Right lobe of liver (tissue), 6 donors: ENCODE data around the gene RIPK4. TPM values are rescaled to one million over a fixed set of nuclear protein-coding genes. Genes with fewer than 3 reads are reported as not detected.

Source experiments
- ATAC-seq, 4 donors: fragments of 200-7000 bp; cut with Tn5 transposase; one replicate each; pipeline ENCODE4 v1.9.1; 2020; ENCODE audit warnings: mild to moderate bottlenecking in 4 of 4, moderate library complexity in 4 of 4
- DNase-seq, 3 donors: peaks; one replicate each; pipeline ENCODE4 v3.0.0-alpha.2; 2020
- H3K27ac ChIP-seq, 3 donors: fragments of 200-600 bp; one replicate each; pipeline ENCODE4 v1.8.0; 2022
- H3K27me3 ChIP-seq, 2 donors: fragments of 200-600 bp; one replicate each; pipeline ENCODE4 v1.8.0; 2022
- H3K36me3 ChIP-seq, 4 donors: fragments of 200-600 bp; sonication (generic) in 1 of 4; one replicate each; pipeline versions ENCODE4 v1.5.1 to v1.8.0; 2017 to 2022; ENCODE audit warnings: control low read depth in 1 of 4
- H3K4me1 ChIP-seq, 4 donors: fragments of 200-600 bp; sonication (generic) in 1 of 4; one replicate each; pipeline versions ENCODE4 v1.5.1 to v1.8.0; 2017 to 2022; ENCODE audit warnings: control low read depth in 1 of 4
- H3K4me3 ChIP-seq, 3 donors: fragments of 200-600 bp; one replicate each; pipeline ENCODE4 v1.8.0; 2022
- H3K9me3 ChIP-seq, 4 donors: fragments of 200-600 bp; sonication (generic) in 1 of 4; one replicate each; pipeline versions ENCODE4 v1.5.1 to v1.8.0; 2017 to 2022; ENCODE audit warnings: control low read depth in 1 of 4
- CTCF ChIP-seq, 4 donors: fragments of 200-600 bp in 3 of 4; fragments of 450-650 bp in 1 of 4; IDR thresholded peaks; one replicate each; pipeline versions ENCODE4 v1.5.1 to v1.8.0; 2016 to 2022; ENCODE audit warnings: antibody characterized with exemption in 4 of 4, mild to moderate bottlenecking in 2 of 4
- POLR2A ChIP-seq: fragments of 450-650 bp; IDR thresholded peaks from one replicate; pipeline ENCODE4 v1.6.1; 2017; ENCODE audit warnings: antibody characterized with exemption, mild to moderate bottlenecking
- WGBS: methylation state at CpG from one replicate; pipeline ENCODE4 v1.1.6; 2018; ENCODE audit warnings: low coverage, low lambda C conversion rate; ENCODE audit not compliant: insufficient coverage; ENCODE audit errors: missing lambda C conversion rate; 5-methylcytosine and 5-hydroxymethylcytosine counted together
- intact Hi-C, 2 donors: fragments of 100-400 bp; cut with DNase I; formaldehyde crosslinking; loops; one replicate each; pipeline versions ENCODE4 v1.11.2 to v1.14.1; 2022
- long read RNA-seq: library from polyadenylated mRNA; unstranded; transcript quantifications from one replicate; pipeline ENCODE4 v2.0.0, GENCODE V29; 2019
- total RNA-seq, 6 experiments: library from RNA; depleted of rRNA in 2 of 6; stranded (reverse); fragments of >200 nt in 2 of 6; fragmentation: NEBNext Ultra II Directional in 3 of 6; extraction: Animal tissue kit (Norgen Biotek cat#: 25700) in 3 of 6; gene quantifications; one replicate each; pipeline versions ENCODE4 v1.1.0 to v1.2.4, GENCODE V29; 2016 to 2023
- donor health status: DM: no; HTN: yes; CAD: no.
- donor health status: DM: no; HTN: no; CAD: no.
- donor health status: DM: no; HTN: no; CAD: no.
- donor health status: DM: no; HTN: yes; CAD: no.
- donor health status: DM: no; HTN: yes; CAD: no.

The RIPK4 gene
- 10 to 100 TPM in 5 of 6 experiments, 1 to 10 TPM in 1; 6.7 to 18.7 (median 12.7) TPM for total RNA-seq
- long read RNA-seq, partial matches to known transcripts = 0 of 3 reads
- long read RNA-seq, other reads (novel, unspliced or antisense) = 2 of 3 reads

GRCh38 chr21:41766883-41767605, at the start of gene RIPK4:
RIPK4 (minus strand) TSS chr21:41767052; CDS start chr21:41767041, 11 bp downstream.
- Histone ChIP-seq H3K9me3 (no peaks in the 10 kb centered on the region), H3K4me3 (peak within 1 kb of the TSS; percentile 65 to 94 (median 84)), H3K27ac (peak within 1 kb of the TSS; percentile 93 to 96 (median 93)), H3K27me3 (no peaks in the 10 kb centered on the region), H3K4me1 (peaks cover 0 to 50% (median 19%) of the 10 kb centered on the region in 4 donors), H3K36me3 (no peaks in the 10 kb centered on the region)
- 4% methylated on average over 21 of the region's 53 CpGs for WGBS
- ATAC-seq (peak; percentile 68 to 84 (median 76)), DNase-seq (peak; percentile 88 to 92 (median 91))
- intact Hi-C loops = no loop called here
- TF ChIP-seq POLR2A (peak; percentile 94), CTCF (IDR thresholded peaks at IDR 0.05) (no peak)

GRCh38 chr21:41815652-41816582, 49.1 kb upstream of the RIPK4 start:
- Histone ChIP-seq H3K27ac (no peak overlapping the region), H3K4me1 (no peaks in the 10 kb centered on the region), H3K27me3 (no peaks in the 10 kb centered on the region), H3K4me3 (no peak overlapping the region), H3K36me3 (peaks cover 0 to 1% (median 0%) of the 10 kb centered on the region in 4 donors), H3K9me3 (no peaks in the 10 kb centered on the region)
- 88% methylated on average over 24 of the region's 50 CpGs for WGBS
- no peak for DNase-seq
- intact Hi-C loops = loop anchor here in 1 of 2 donors (5.0 kb wide), 1 partner anchor 301 kb away; no protein-coding TSS in a partner anchor
- ATAC-seq = peak in 1 of 4 donors; percentile 18
- TF ChIP-seq CTCF (IDR thresholded peaks at IDR 0.05) = no peak
- no peak for TF ChIP-seq POLR2A

GRCh38 chr21:41813226-41813625, 46.4 kb upstream of the RIPK4 start:
- H3K27ac ChIP-seq = no peak overlapping the region
- no peaks in the 10 kb centered on the region for H3K4me1 ChIP-seq
- intact Hi-C loops = no loop called here
- peaks cover 0 to 5% (median 0%) of the 10 kb centered on the region in 4 donors for H3K36me3 ChIP-seq
- no peak for ATAC-seq
- H3K9me3 ChIP-seq = no peaks in the 10 kb centered on the region
- no peak for DNase-seq
- no peak overlapping the region for H3K4me3 ChIP-seq
- WGBS = no CpG with 5 or more reads among the region's 11 CpGs
- H3K27me3 ChIP-seq = no peaks in the 10 kb centered on the region
- TF ChIP-seq CTCF (IDR thresholded peaks at IDR 0.05) = no peak
- no peak for TF ChIP-seq POLR2A

GRCh38 chr21:41812679-41813078, 45.8 kb upstream of the RIPK4 start:
- WGBS = 83% methylated on average over 2 of the region's 13 CpGs
- no peak for ATAC-seq
- Histone ChIP-seq H3K4me1 (no peaks in the 10 kb centered on the region), H3K4me3 (no peak overlapping the region), H3K36me3 (peaks cover 0 to 5% (median 0%) of the 10 kb centered on the region in 4 donors), H3K27ac (no peak overlapping the region), H3K9me3 (no peaks in the 10 kb centered on the region), H3K27me3 (no peaks in the 10 kb centered on the region)
- TF ChIP-seq CTCF (IDR thresholded peaks at IDR 0.05) (no peak), POLR2A (no peak)
- DNase-seq = no peak
- intact Hi-C loops = no loop called here
